Body of pancreas (tissue), 4 donors: ENCODE measurements around the gene RNF215. TPM values are rescaled to one million over a fixed set of nuclear protein-coding genes. Genes with fewer than 3 reads are reported as not detected.
"Not testable (repeated sequence)": the region's sequence is repeated elsewhere in the genome, so short reads cannot be mapped to it uniquely, and the experiment has no call there.

Experiments used
- ATAC-seq: fragments of 150-250 bp; one replicate; pipeline ENCODE4 v1.9.1; 2016
- DNase-seq, 4 donors: peaks; one replicate each; pipeline ENCODE4 v3.0.0-alpha.2; 2019
- H3K27ac ChIP-seq, 4 donors: fragments of 200-600 bp; sonication (generic); 1 replicate in 3 of 4; 2 replicates in 1 of 4; pipeline versions ENCODE4 v1.5.1 to v1.6.1; 2016 to 2019; ENCODE audit warnings: mild to moderate bottlenecking in 1 of 4, mixed read lengths in 1 of 4, moderate library complexity in 1 of 4
- H3K27me3 ChIP-seq, 2 donors: fragments of 200-600 bp; sonication (generic); one replicate each; pipeline ENCODE4 v1.6.0; 2016; ENCODE audit warnings: mild to moderate bottlenecking in 1 of 2
- H3K36me3 ChIP-seq, 2 donors: fragments of 200-600 bp; sonication (generic); replicated peaks in 1 of 2; 2 replicates each; pipeline ENCODE4 v1.5.1; 2016; ENCODE audit warnings: low read depth in 2 of 2; ENCODE audit not compliant: insufficient read depth in 1 of 2
- H3K4me1 ChIP-seq: fragments of 200-600 bp; sonication (generic); one replicate; pipeline ENCODE4 v1.6.0; 2016
- H3K4me3 ChIP-seq, 2 donors: fragments of 200-600 bp; sonication (generic); 1 replicate in 1 of 2; 2 replicates in 1 of 2; pipeline ENCODE4 v1.5.1; 2016 to 2019
- H3K9me3 ChIP-seq, 3 donors: fragments of 200-600 bp; sonication (generic); 1 replicate in 2 of 3; 2 replicates in 1 of 3; pipeline ENCODE4 v1.5.1; 2016
- POLR2A ChIP-seq, 3 donors: fragments of 450-650 bp; IDR thresholded peaks; one replicate each; pipeline ENCODE4 v1.6.1; 2016; ENCODE audit warnings: antibody characterized with exemption in 3 of 3, mild to moderate bottlenecking in 2 of 3
- WGBS, 2 donors: methylation state at CpG; one replicate each; pipeline ENCODE4 v1.1.5; 2017; 5-methylcytosine and 5-hydroxymethylcytosine counted together
- intact Hi-C: fragments of 100-400 bp; cut with DNase I; formaldehyde crosslinking; loops from one replicate; pipeline ENCODE4 v1.15.1; 2023
- total RNA-seq, 2 donors: library from RNA; depleted of rRNA; stranded (reverse); fragments of >200 nt; gene quantifications; one replicate each; pipeline ENCODE4 v1.1.0, GENCODE V29; 2016
- TF ChIP-seq, protein P1 (sequence below), 7 experiments: fragments of 450-650 bp in 4 of 7; fragments of 200-600 bp in 3 of 7; sonication (generic) in 3 of 7; IDR thresholded peaks; one replicate each; pipeline ENCODE4 v1.5.1; 2016 to 2019; ENCODE audit warnings: antibody characterized with exemption in 7 of 7

The RNF215 gene
- total RNA-seq, 2 donors from 2014 or later: 13.8 to 14.0 TPM

DNA sequence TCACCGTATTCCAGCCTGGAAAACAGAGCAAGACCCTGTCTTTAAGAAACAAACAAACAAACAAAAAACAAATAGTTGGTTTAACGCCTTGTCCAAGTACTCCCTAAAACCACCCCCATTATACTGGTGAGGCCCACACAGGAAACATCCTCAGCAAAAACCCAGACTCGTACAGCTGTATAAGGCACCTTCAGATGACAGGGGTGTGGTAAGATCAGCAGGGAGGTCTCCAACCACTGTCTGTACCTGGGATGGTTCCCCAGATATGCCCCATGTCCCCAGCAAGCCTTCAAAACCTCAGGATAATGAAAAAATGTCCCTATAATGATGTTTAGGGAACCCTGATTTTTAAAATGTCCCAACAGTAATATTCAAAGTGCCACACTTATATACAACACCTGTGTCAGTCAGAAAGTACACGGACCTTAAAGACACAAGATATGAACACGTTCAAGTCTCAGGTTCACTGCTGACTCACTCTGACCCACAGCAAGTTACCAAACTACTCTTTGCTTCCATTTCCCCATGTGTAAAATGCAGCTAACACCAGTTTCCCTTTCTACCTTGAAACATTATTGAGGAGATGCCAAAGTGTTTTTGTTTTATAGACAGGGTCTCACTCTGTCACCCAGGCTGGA, 39.8 kb downstream of the RNF215 start:
- Histone ChIP-seq H3K4me1 (no peaks in the 10 kb centered on the region), H3K27me3 (no peaks in the 10 kb centered on the region), H3K4me3 (no peak overlapping the region), H3K9me3 (no peaks in the 10 kb centered on the region), H3K27ac (no peak overlapping the region), H3K36me3 (peaks cover 28 to 55% of the 10 kb centered on the region in 2 donors)
- 60 to 66% methylated on average over 5 of the region's 5 CpGs for WGBS, 2 donors
- no peak for TF ChIP-seq POLR2A (IDR thresholded peaks at IDR 0.05)
- TF ChIP-seq, protein P1, sequence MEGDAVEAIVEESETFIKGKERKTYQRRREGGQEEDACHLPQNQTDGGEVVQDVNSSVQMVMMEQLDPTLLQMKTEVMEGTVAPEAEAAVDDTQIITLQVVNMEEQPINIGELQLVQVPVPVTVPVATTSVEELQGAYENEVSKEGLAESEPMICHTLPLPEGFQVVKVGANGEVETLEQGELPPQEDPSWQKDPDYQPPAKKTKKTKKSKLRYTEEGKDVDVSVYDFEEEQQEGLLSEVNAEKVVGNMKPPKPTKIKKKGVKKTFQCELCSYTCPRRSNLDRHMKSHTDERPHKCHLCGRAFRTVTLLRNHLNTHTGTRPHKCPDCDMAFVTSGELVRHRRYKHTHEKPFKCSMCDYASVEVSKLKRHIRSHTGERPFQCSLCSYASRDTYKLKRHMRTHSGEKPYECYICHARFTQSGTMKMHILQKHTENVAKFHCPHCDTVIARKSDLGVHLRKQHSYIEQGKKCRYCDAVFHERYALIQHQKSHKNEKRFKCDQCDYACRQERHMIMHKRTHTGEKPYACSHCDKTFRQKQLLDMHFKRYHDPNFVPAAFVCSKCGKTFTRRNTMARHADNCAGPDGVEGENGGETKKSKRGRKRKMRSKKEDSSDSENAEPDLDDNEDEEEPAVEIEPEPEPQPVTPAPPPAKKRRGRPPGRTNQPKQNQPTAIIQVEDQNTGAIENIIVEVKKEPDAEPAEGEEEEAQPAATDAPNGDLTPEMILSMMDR (IDR thresholded peaks at IDR 0.05): no peak
- DNase-seq (no peak), ATAC-seq (no peak)
- intact Hi-C loops: no loop called here

DNA sequence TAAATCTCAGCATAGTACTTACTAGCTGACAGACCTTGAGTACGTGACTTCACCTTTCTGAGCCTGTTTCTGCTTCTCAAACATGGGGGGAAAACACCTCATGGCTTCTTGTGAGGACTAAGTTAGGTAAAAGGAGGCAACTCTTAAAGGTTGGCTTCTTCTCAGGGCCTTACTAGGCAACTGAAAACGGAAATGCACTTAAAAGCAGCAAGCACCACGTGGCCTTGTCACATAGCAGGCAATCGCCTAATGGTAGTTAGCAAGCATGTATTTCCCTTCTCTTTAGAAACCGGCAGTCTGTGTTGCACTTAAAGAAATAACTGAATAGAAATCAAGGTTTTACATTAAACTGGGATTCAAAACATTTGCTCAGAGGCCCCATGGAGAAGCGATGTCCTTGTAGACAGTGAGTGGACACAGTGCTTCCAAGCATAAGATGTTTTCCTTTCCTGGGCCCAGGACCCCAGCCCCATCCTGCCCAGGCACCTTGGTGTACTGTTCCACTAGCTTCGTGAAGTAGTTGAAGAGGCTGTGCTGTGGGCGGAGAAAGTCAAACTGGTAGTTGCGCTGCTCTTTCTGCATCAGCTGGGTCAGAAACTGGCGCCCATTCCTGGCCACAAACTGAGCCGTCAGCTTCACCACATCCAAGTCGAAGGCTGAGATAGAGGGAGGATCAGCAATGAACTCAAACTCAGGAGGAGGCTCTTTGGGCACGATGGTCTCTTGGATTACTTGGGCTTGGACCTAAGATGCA, 42.6 kb downstream of the RNF215 start:
- ATAC-seq (no peak), DNase-seq (no peak)
- H3K9me3 ChIP-seq: no peaks in the 10 kb centered on the region
- 86% methylated on average over 13 of the region's 13 CpGs for WGBS, 2 donors
- TF ChIP-seq, protein P1 (IDR thresholded peaks at IDR 0.05): no peak
- TF ChIP-seq POLR2A (IDR thresholded peaks at IDR 0.05): no peak
- intact Hi-C loops: no loop called here
- H3K4me1 ChIP-seq: peaks cover 8% of the 10 kb centered on the region
- H3K27me3 ChIP-seq: no peaks in the 10 kb centered on the region
- peaks cover 48 to 64% of the 10 kb centered on the region in 2 donors for H3K36me3 ChIP-seq
- H3K4me3 ChIP-seq: no peak overlapping the region
- H3K27ac ChIP-seq: no peak overlapping the region

DNA sequence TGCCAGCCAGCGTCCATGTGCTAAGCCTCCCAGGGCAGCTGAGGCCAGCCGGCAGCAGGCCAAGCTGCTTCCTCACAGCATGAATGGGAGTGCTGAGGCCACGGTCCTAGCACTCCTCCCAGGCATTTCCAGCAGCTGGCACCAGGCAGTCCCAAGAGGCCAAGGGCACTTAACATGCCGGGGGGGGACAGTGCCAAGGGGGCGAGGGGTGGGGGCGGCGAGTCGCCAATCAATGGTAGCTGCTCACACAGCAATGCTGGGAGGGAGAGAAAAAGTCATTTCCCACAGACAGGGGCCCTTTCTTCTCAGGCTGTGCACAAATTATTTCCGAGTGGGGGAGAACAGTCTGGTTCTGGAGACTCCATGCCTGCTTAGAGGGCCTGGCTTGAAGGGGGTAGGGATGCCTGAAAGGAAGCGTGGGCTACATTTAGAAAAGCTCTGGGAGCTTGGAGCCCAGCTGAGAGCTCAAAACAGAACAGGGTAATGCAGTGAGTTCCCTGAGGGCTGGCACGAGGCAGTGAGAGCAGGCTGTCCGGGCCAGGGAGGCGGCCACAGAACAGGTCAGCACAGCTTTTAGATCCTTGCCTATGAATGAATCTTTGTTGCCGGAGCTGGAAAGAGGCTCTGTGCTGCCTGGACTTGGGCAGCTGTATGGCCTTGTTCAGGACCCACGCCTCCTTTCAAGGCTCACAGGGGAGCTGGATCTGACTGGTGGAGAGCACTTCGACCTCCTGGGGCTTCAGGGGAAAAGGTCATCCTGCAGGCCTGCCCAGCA, 46.1 kb downstream of the RNF215 start:
- ATAC-seq: peak; percentile 67
- WGBS, 2 donors: 59 to 70% methylated on average over 12 to 16 of the region's 16 CpGs
- DNase-seq: peak in 2 of 4 donors; percentile 56 to 58
- intact Hi-C loops: no loop called here
- peaks cover 8% of the 10 kb centered on the region for H3K4me1 ChIP-seq
- H3K4me3 ChIP-seq: no peak overlapping the region
- H3K9me3 ChIP-seq: no peaks in the 10 kb centered on the region
- peaks cover 76 to 92% of the 10 kb centered on the region in 2 donors for H3K36me3 ChIP-seq
- TF ChIP-seq, protein P1 (IDR thresholded peaks at IDR 0.05): no peak
- no peak for TF ChIP-seq POLR2A (IDR thresholded peaks at IDR 0.05)
- peak overlapping the region in 1 of 4 donors; percentile 21 for H3K27ac ChIP-seq
- no peaks in the 10 kb centered on the region for H3K27me3 ChIP-seq

DNA sequence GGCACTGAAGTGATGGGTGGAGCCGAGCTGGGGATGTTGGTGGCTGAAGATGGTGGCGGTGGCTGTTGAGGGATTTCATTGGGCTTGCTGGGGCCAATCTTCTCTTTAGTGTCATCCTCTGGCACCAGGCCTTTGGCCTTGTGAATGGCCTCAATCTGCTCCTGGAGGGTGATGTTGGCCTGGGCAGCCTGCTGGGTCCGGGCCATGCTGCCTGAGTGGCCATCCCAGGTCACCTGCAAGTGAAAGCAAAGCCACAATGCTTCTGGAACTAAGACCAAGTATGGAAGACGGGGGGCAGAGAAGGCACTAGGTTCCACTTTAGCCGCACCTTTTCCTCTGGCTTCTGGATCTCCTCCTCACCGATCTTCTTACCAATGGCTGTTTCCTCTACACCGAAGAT, 48.4 kb downstream of the RNF215 start:
- intact Hi-C loops: no loop called here
- ATAC-seq (no peak), DNase-seq (no peak)
- TF ChIP-seq, protein P1 (IDR thresholded peaks at IDR 0.05): no peak
- TF ChIP-seq POLR2A (IDR thresholded peaks at IDR 0.05): no peak
- Histone ChIP-seq H3K27me3 (no peaks in the 10 kb centered on the region), H3K4me1 (peaks cover 8% of the 10 kb centered on the region), H3K4me3 (no peak overlapping the region), H3K9me3 (no peaks in the 10 kb centered on the region), H3K36me3 (peaks cover 63 to 86% of the 10 kb centered on the region in 2 donors), H3K27ac (no peak overlapping the region)
- 93 to 97% methylated on average over 7 of the region's 7 CpGs for WGBS, 2 donors

DNA sequence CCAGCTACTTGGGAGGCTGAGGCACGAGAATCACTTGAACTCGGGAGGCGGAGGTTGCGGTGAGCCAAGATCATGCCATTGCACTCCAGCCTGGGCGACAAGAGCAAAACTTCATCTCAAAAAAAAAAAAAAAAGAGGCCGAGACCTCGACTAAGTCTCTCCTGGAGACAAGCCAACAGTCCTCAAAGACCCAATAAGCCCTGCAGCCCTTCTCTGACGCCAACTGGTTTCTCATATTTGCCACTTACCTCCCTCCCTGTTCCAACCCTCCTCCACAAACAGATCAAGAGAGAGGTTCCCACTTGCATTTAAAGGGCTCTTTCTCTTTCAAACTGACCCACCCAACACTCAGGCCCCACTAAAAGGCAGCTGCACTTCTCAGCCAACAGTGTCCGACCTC, 48.9 kb downstream of the RNF215 start:
- intact Hi-C loops, H3K4me1 ChIP-seq, H3K9me3 ChIP-seq, H3K27ac ChIP-seq, DNase-seq, H3K4me3 ChIP-seq, H3K27me3 ChIP-seq, ATAC-seq: not testable (repeated sequence)
- H3K36me3 ChIP-seq: peaks cover 62 to 86% of the 10 kb centered on the region in 2 donors
- 83 to 88% methylated on average over 9 of the region's 9 CpGs for WGBS, 2 donors
